Stimulated activated naive CD8-positive, alpha-beta T cell treated with anti-CD3 and anti-CD28 coated beads, Interleukin-15, Interleukin-2, amounts not matched to agents 100 ng/mL and 50 ng/mL, for 24 hours (primary cell): ENCODE data around the gene IL33.
"Not testable (repeated sequence)": the region's sequence is repeated elsewhere in the genome, so short reads cannot be mapped to it uniquely, and the experiment has no call there.

Experiments
- H3K27ac Mint-ChIP-seq: one replicate; pipeline ENCODE4 v1.8.0; 2021; ENCODE audit warnings: mild to moderate bottlenecking, mixed read lengths
- H3K27me3 Mint-ChIP-seq: one replicate; pipeline ENCODE4 v1.8.0; 2021; ENCODE audit warnings: mixed read lengths
- H3K36me3 Mint-ChIP-seq: one replicate; pipeline ENCODE4 v1.8.0; 2021; ENCODE audit warnings: low read depth, mixed read lengths
- H3K4me1 Mint-ChIP-seq: one replicate; pipeline ENCODE4 v1.8.0; 2021; ENCODE audit warnings: low read depth, mixed read lengths
- H3K4me3 Mint-ChIP-seq: one replicate; pipeline ENCODE4 v1.8.0; 2021; ENCODE audit warnings: mild to moderate bottlenecking, mixed read lengths
- H3K9me3 Mint-ChIP-seq: one replicate; pipeline ENCODE4 v1.8.0; 2021; ENCODE audit warnings: mixed read lengths

Gene IL33

DNA sequence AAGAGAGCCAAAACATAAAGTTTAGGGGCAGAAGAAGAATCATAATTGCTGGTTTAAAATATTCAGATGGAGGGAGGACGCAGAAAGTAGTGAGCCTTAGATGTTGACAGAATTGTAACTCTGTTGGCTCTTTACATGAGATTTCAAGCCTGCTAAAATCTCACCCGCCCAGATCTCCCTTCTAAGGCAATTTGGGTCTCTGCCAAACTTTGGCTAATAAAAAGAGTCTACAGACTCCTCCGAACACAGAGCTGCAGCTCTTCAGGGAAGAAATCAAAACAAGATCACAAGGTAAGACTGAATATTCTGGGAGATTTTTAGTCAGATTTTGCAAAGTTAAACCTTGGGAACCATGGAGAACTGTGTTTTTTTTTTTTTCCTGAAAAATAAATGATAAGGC lies at the start of gene IL33:
Gene IL33 (plus strand): TSS at position 246 of the 400 bp plus-strand sequence. CDS start 25,888 bp downstream, outside the sequence.
- Mint-ChIP-seq H3K27me3 (peaks cover 33% of the 10 kb centered on the region), H3K36me3 (no peaks in the 10 kb centered on the region), H3K4me1 (no peaks in the 10 kb centered on the region), H3K27ac (no peak within 1 kb of the TSS), H3K4me3 (no peak within 1 kb of the TSS), H3K9me3 (peaks cover 11% of the 10 kb centered on the region)

- Mint-ChIP-seq H3K4me3 (no peak overlapping the region), H3K9me3 (peaks cover 20% of the 10 kb centered on the region), H3K36me3 (no peaks in the 10 kb centered on the region), H3K4me1 (no peaks in the 10 kb centered on the region), H3K27me3 (no peaks in the 10 kb centered on the region), H3K27ac (no peak overlapping the region)
Observed at GRCh38 chr9:6171667-6172066, 43.9 kb upstream of the IL33 start.

DNA sequence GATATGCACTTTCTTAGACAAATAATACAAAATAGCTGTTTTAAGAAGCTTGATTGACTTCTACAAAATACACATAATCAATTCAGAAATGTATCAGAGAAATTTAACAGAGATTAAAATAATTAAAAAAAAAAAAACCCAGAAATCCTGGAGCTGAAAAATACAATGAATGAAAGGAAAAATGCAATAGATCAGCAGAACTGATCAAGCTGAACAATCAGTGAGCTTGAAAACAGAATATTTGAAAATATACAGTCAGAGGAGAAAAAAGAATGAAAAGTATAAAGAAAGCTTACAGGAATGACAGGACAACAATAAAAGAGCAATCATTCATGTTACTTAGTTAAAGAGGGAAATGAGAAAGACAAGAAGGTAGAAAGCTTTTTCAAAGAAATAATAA lies 41.7 kb upstream of the IL33 start:
- Mint-ChIP-seq H3K9me3 (peaks cover 20% of the 10 kb centered on the region), H3K27me3 (no peaks in the 10 kb centered on the region), H3K27ac (no peak overlapping the region), H3K4me1 (no peaks in the 10 kb centered on the region), H3K36me3 (no peaks in the 10 kb centered on the region), H3K4me3 (no peak overlapping the region)

GRCh38 chr9:6182549-6183226 lies 32.9 kb upstream of the IL33 start:
- not testable (repeated sequence) for H3K27ac Mint-ChIP-seq, H3K4me3 Mint-ChIP-seq, H3K9me3 Mint-ChIP-seq, H3K4me1 Mint-ChIP-seq, H3K36me3 Mint-ChIP-seq
- H3K27me3 Mint-ChIP-seq = peaks cover 10% of the 10 kb centered on the region

GRCh38 chr9:6183227-6183551 lies 32.4 kb upstream of the IL33 start:
- Mint-ChIP-seq H3K27me3 (peaks cover 10% of the 10 kb centered on the region), H3K27ac (no peak overlapping the region), H3K4me1 (no peaks in the 10 kb centered on the region), H3K36me3 (no peaks in the 10 kb centered on the region), H3K9me3 (no peaks in the 10 kb centered on the region), H3K4me3 (no peak overlapping the region)

- Mint-ChIP-seq H3K27ac (no peak overlapping the region), H3K36me3 (no peaks in the 10 kb centered on the region), H3K9me3 (no peaks in the 10 kb centered on the region), H3K4me3 (no peak overlapping the region), H3K4me1 (no peaks in the 10 kb centered on the region), H3K27me3 (peaks cover 10% of the 10 kb centered on the region)
Observed at GRCh38 chr9:6183627-6184026, 32.0 kb upstream of the IL33 start.

DNA sequence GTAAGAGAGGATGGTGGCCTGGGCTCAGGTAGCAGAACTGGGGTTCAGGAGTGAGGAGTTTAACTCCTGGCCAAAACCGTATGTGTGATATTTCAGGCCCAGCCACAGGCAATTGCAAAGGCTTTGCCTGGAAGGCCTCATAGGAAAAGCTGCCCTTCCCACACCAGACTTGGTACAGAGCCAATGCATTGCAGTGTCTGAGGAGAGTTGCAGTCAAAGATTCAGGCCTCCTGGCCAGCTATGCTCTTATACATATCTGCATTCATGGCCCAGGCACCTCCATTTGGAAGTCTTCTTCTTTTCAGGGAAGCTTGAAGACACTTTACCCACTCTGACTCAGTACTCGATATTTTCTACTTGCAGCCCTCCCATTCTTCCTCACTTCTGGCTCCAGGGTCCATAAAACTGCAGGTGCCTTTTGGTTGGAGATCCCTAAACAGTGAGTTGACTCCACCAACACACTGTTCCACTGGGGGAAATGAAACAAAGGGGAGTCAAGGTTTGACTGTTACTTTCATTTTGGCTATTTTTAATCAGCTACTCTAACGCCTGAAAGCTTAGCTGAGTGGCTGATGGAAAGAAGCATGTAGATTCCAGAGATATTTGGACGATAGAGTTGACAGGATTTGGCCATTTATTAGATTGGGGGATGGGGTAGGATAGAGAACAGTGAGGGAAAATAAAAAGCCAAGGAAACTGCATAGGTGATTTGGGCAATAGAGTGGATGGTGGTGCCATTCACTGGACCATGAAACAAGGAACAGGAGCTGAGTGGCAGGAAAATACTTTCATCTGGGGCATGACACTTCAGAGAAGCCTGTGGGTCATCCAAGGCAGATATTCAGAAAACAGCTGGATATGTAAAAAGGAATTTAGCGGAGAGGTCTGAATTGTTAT lies 30.6 kb upstream of the IL33 start:
- H3K27me3 Mint-ChIP-seq = peaks cover 12% of the 10 kb centered on the region
- H3K4me3 Mint-ChIP-seq = no peak overlapping the region
- H3K9me3 Mint-ChIP-seq = no peaks in the 10 kb centered on the region
- H3K36me3 Mint-ChIP-seq = no peaks in the 10 kb centered on the region
- H3K27ac Mint-ChIP-seq = no peak overlapping the region
- H3K4me1 Mint-ChIP-seq = no peaks in the 10 kb centered on the region

GRCh38 chr9:6186691-6187090 lies 28.9 kb upstream of the IL33 start:
- Mint-ChIP-seq H3K4me1 (no peaks in the 10 kb centered on the region), H3K4me3 (no peak overlapping the region), H3K27me3 (peaks cover 16% of the 10 kb centered on the region), H3K9me3 (no peaks in the 10 kb centered on the region), H3K27ac (no peak overlapping the region), H3K36me3 (no peaks in the 10 kb centered on the region)

DNA sequence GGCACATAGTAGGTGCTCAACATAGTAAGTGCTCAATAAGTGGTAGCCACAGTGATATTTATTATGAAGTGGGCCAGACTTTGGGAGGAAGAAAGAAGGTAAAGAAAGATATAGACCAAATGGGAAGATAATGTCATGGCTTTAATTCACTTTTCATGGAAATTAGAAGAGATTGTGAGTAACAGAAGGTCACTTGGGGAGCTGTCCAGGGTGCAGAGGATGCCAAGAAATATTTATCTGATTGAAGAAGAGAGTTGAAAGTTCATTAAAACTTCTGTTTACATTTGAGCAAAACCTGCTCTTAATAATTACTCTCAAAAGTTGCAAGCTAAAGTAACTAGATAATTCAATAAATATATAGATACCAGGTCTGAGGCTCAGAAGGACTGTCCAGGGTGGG lies 28.3 kb upstream of the IL33 start:
- H3K27ac Mint-ChIP-seq = no peak overlapping the region
- no peaks in the 10 kb centered on the region for H3K4me1 Mint-ChIP-seq
- peaks cover 22% of the 10 kb centered on the region for H3K27me3 Mint-ChIP-seq
- no peaks in the 10 kb centered on the region for H3K36me3 Mint-ChIP-seq
- H3K9me3 Mint-ChIP-seq = no peaks in the 10 kb centered on the region
- H3K4me3 Mint-ChIP-seq = no peak overlapping the region

GRCh38 chr9:6188466-6188865 lies 27.1 kb upstream of the IL33 start:
- Mint-ChIP-seq H3K4me1 (no peaks in the 10 kb centered on the region), H3K36me3 (no peaks in the 10 kb centered on the region), H3K4me3 (no peak overlapping the region), H3K27ac (no peak overlapping the region), H3K9me3 (no peaks in the 10 kb centered on the region), H3K27me3 (peaks cover 22% of the 10 kb centered on the region)

GRCh38 chr9:6188906-6189305 lies 26.7 kb upstream of the IL33 start:
- no peaks in the 10 kb centered on the region for H3K4me1 Mint-ChIP-seq
- peaks cover 22% of the 10 kb centered on the region for H3K27me3 Mint-ChIP-seq
- H3K9me3 Mint-ChIP-seq = no peaks in the 10 kb centered on the region
- no peak overlapping the region for H3K4me3 Mint-ChIP-seq
- H3K27ac Mint-ChIP-seq = no peak overlapping the region
- no peaks in the 10 kb centered on the region for H3K36me3 Mint-ChIP-seq

- peaks cover 20% of the 10 kb centered on the region for H3K27me3 Mint-ChIP-seq
Observed at GRCh38 chr9:6194934-6195333, 20.7 kb upstream of the IL33 start.

GRCh38 chr9:6195714-6196360 lies 19.8 kb upstream of the IL33 start:
- no peaks in the 10 kb centered on the region for H3K9me3 Mint-ChIP-seq
- no peaks in the 10 kb centered on the region for H3K36me3 Mint-ChIP-seq
- H3K27ac Mint-ChIP-seq = no peak overlapping the region
- H3K4me3 Mint-ChIP-seq = no peak overlapping the region
- no peaks in the 10 kb centered on the region for H3K4me1 Mint-ChIP-seq
- H3K27me3 Mint-ChIP-seq = peaks cover 25% of the 10 kb centered on the region

More at GRCh38 chr9:6194934-6195333, 20.7 kb upstream of the IL33 start:
- Mint-ChIP-seq H3K27ac (no peak overlapping the region), H3K4me1 (no peaks in the 10 kb centered on the region), H3K4me3 (no peak overlapping the region), H3K36me3 (no peaks in the 10 kb centered on the region), H3K9me3 (no peaks in the 10 kb centered on the region)

DNA sequence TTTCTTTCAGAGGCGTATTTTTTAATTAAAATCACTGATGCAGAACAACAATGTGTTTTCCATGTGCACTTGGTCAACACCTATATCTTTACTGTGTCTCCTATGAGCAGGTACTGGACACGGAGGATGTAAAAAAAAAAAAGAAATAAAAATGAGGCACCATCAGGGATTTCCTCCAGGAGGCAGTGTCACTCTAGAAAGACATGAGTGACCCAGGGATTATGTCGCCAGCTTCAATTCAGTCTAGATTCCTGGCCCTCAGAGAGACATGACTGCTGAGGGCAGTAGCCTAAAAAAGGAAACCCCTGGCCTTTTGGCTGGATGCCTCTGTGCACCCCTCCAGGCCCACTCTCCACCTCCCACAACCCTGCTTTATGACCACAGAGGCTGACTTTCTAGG lies 18.3 kb upstream of the IL33 start:
- H3K9me3 Mint-ChIP-seq = no peaks in the 10 kb centered on the region
- H3K4me3 Mint-ChIP-seq = no peak overlapping the region
- H3K36me3 Mint-ChIP-seq = no peaks in the 10 kb centered on the region
- peaks cover 20% of the 10 kb centered on the region for H3K27me3 Mint-ChIP-seq
- H3K27ac Mint-ChIP-seq = no peak overlapping the region
- no peaks in the 10 kb centered on the region for H3K4me1 Mint-ChIP-seq

DNA sequence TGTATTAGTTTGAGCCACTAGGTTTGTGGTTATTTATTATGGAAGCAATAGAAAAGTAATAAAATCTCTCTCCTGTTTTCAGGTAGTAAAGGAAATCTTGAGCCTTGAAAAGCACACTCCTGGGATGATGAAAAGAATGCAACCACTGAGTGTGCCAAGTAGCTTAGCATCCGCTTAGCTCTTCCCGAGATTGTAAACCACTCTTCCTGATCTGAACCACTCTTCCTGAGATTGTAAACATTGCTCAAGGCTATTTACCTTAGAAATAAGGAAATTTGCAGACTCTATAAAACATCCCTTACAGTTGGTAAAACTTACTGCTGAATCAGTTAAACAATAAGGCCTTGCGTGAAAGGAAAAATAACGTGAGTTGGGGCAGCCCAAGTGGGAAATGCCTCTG lies 17.4 kb upstream of the IL33 start:
- no peaks in the 10 kb centered on the region for H3K4me1 Mint-ChIP-seq
- no peak overlapping the region for H3K27ac Mint-ChIP-seq
- no peaks in the 10 kb centered on the region for H3K36me3 Mint-ChIP-seq
- H3K9me3 Mint-ChIP-seq = no peaks in the 10 kb centered on the region
- H3K27me3 Mint-ChIP-seq = peaks cover 20% of the 10 kb centered on the region
- no peak overlapping the region for H3K4me3 Mint-ChIP-seq
